Muscle layer of colon (tissue), 2 donors: Measurements from ENCODE around the gene GNAS-AS1.
A peak's percentile ranks its signal among the peaks of the same experiment; 100 is the strongest.

Experiments used
- H3K27ac ChIP-seq: one replicate; pipeline ENCODE4 v1.7.0; 2013; ENCODE audit warnings: low read depth, mild to moderate bottlenecking, low read length, moderate library complexity
- H3K27me3 ChIP-seq, 2 donors: one replicate each; pipeline ENCODE4 v1.7.0; 2013; ENCODE audit warnings: low read length in 2 of 2, mild to moderate bottlenecking in 2 of 2; ENCODE audit not compliant: insufficient read depth in 2 of 2, control insufficient read depth in 1 of 2
- H3K36me3 ChIP-seq: one replicate; pipeline ENCODE4 v1.7.0; 2013; ENCODE audit warnings: mild to moderate bottlenecking, low read length; ENCODE audit not compliant: insufficient read depth
- H3K4me1 ChIP-seq: one replicate; pipeline ENCODE4 v1.7.0; 2013; ENCODE audit warnings: mild to moderate bottlenecking, low read length; ENCODE audit not compliant: insufficient read depth
- H3K4me3 ChIP-seq, 2 donors: one replicate each; pipeline ENCODE4 v1.7.0; 2013; ENCODE audit warnings: low read length in 2 of 2, low read depth in 1 of 2, mild to moderate bottlenecking in 1 of 2, moderate library complexity in 1 of 2
- H3K9ac ChIP-seq: one replicate; pipeline ENCODE4 v1.7.0; 2013; ENCODE audit warnings: low read length
- H3K9me3 ChIP-seq: one replicate; pipeline ENCODE4 v1.7.0; 2013; ENCODE audit warnings: mild to moderate bottlenecking, low read length
- donor health status: abdominal sarcoma.
- donor health status: Adenocarcinoma of cecum.

GNAS-AS1 gene

GRCh38 chr20:58853976-58854637 is 3.4 kb upstream of the GNAS-AS1 start:
- Histone ChIP-seq H3K9me3 (no peaks in the 10 kb centered on the region), H3K36me3 (no peaks in the 10 kb centered on the region), H3K4me3 (no peak overlapping the region), H3K27ac (no peak overlapping the region), H3K4me1 (peaks cover 5% of the 10 kb centered on the region), H3K27me3 (peaks cover 6 to 54% of the 10 kb centered on the region in 2 donors), H3K9ac (no peak overlapping the region)

- Histone ChIP-seq H3K9ac (no peak overlapping the region), H3K9me3 (no peaks in the 10 kb centered on the region), H3K36me3 (no peaks in the 10 kb centered on the region), H3K4me1 (peaks cover 5% of the 10 kb centered on the region), H3K27ac (no peak overlapping the region), H3K27me3 (peaks cover 6 to 54% of the 10 kb centered on the region in 2 donors), H3K4me3 (no peak overlapping the region)
Observed at GRCh38 chr20:58853466-58853865, 2.8 kb upstream of the GNAS-AS1 start.

DNA sequence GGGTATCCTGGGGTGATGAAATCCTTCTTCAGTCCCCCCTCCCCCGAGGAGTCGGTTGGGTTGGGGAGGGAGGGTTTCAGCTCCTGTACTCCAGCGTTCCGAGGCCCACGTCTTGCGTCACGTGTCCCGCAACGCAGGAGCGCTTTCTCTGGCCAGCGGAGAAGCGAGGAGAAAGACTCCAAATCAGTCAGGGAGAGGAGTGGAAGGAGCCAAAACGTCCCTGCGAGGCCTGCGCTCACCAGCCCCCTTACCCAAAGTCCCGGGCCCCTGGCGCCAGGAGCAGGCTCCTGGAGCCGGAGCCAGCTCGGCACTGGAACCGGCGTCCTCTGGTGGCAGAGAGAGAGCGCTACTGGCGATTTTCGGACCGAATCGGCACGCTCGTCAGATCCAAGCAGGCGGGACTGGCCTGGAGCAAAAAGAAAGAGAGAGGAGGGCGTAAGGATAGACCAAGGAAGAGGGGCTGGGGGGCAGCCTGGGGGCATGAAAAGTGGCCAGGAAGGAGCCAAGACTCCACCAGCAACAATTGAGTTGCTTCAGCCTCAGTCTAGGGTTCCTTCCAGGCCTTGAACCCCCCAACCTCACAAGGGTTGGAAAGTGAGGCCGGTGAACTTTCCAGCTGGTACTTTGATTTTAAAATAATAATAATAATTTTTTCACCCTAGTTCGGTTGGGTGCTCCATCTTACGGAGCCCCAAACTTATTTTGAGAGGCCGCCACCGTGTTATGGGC is 2.0 kb upstream of the GNAS-AS1 start, which contains the start of gene GNAS:
Gene GNAS, plus strand, starts transcription at position 174 of the 729 bp plus-strand sequence.
- H3K9ac ChIP-seq = no peak within 1 kb of the TSS

GRCh38 chr20:58851969-58852458 is 1.3 kb upstream of the GNAS-AS1 start:
- no peaks in the 10 kb centered on the region for H3K36me3 ChIP-seq
- H3K4me1 ChIP-seq = peaks cover 5% of the 10 kb centered on the region
- H3K9ac ChIP-seq = no peak overlapping the region

More for the DNA sequence above, 2.0 kb upstream of the GNAS-AS1 start, which contains the start of gene GNAS:
- Histone ChIP-seq H3K9me3 (no peaks in the 10 kb centered on the region), H3K4me3 (peak within 1 kb of the TSS; percentile 39 to 63), H3K27ac (no peak within 1 kb of the TSS), H3K36me3 (no peaks in the 10 kb centered on the region), H3K4me1 (peaks cover 5% of the 10 kb centered on the region), H3K27me3 (peaks cover 6 to 54% of the 10 kb centered on the region in 2 donors)

DNA sequence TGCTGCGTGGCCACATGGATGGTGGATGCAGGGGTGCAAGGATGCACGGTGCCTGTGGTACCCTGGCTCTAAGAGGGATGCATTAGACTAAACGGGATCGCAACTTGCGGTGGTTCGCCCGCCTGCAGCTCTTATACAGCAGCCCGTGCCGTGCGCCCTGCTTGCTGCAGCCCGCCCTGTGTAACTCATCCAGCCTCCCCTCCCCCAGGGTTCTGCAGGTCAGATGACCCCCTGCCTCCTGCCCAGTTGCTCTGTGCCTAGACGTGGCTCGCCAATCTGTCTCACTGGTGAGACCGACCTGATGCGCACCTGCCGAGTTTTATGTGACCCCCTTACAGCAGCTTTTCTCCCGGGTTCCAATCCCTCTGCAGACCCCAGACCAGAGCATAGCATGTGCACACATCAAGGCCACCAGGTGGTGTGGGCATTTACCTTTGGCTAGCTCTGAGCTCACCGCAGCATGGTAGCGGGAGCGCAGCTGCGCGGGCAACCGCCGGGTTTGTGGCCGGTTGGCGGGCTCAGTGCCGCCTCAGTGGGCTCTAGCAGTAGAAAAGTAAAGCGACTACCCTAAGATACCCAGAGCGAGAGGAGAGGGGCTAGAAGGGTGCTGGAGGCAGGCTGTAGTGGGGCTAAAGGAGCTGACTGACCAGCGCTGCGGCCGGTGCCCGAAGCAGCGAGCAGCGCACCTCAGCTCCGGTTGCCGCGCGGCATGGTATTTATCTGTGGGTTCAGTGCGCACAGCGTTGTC is 693 bp upstream of the GNAS-AS1 start:
- Histone ChIP-seq H3K4me1 (peaks cover 5% of the 10 kb centered on the region), H3K36me3 (no peaks in the 10 kb centered on the region), H3K27me3 (peaks cover 6 to 49% of the 10 kb centered on the region in 2 donors), H3K9ac (no peak overlapping the region), H3K27ac (no peak overlapping the region), H3K9me3 (no peaks in the 10 kb centered on the region), H3K4me3 (peak overlapping the region; percentile 29 to 63)

More at GRCh38 chr20:58851969-58852458, 1.3 kb upstream of the GNAS-AS1 start:
- Histone ChIP-seq H3K27me3 (peaks cover 6 to 54% of the 10 kb centered on the region in 2 donors), H3K27ac (no peak overlapping the region), H3K4me3 (peak overlapping the region; percentile 39 to 63), H3K9me3 (no peaks in the 10 kb centered on the region)

- H3K27me3 ChIP-seq = peaks cover 0 to 15% of the 10 kb centered on the region in 2 donors
- H3K4me3 ChIP-seq = no peak overlapping the region
- H3K36me3 ChIP-seq = no peaks in the 10 kb centered on the region
- peaks cover 5% of the 10 kb centered on the region for H3K4me1 ChIP-seq
- no peak overlapping the region for H3K9ac ChIP-seq
- no peaks in the 10 kb centered on the region for H3K9me3 ChIP-seq
- H3K27ac ChIP-seq = no peak overlapping the region
Observed at GRCh38 chr20:58847463-58847862, 3.2 kb downstream of the GNAS-AS1 start.

- no peaks in the 10 kb centered on the region for H3K9me3 ChIP-seq
- peaks cover 0 to 9% of the 10 kb centered on the region in 2 donors for H3K27me3 ChIP-seq
- no peak overlapping the region for H3K4me3 ChIP-seq
- H3K9ac ChIP-seq = no peak overlapping the region
- H3K36me3 ChIP-seq = no peaks in the 10 kb centered on the region
- no peak overlapping the region for H3K27ac ChIP-seq
- H3K4me1 ChIP-seq = peaks cover 5% of the 10 kb centered on the region
Observed at GRCh38 chr20:58845706-58846105, 5.0 kb downstream of the GNAS-AS1 start.

DNA sequence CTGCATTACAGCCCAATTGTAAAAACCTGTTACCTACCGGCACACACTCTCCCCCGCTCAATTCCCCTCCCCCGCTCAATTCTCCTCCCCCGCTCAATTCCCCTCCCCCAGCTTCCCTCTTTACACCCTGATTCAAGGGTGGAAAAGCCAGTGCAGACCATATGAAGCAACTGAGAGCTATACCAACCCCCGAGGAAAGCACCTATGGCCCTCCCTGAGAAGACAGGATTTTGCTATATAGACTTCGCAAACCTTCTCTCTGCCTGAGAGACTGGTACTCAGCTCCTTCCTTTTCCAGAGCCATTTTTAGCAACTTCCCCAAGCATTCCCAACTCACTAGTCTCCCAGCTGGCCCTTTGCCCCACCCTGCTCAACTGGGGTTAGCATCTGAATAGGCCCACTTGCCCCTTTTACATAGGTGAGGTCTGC is 7.6 kb downstream of the GNAS-AS1 start:
- Histone ChIP-seq H3K9me3 (no peaks in the 10 kb centered on the region), H3K9ac (no peak overlapping the region), H3K27me3 (peaks cover 0 to 14% of the 10 kb centered on the region in 2 donors), H3K36me3 (no peaks in the 10 kb centered on the region), H3K4me3 (no peak overlapping the region), H3K4me1 (no peaks in the 10 kb centered on the region), H3K27ac (no peak overlapping the region)

- Histone ChIP-seq H3K27me3 (peaks cover 0 to 14% of the 10 kb centered on the region in 2 donors), H3K27ac (no peak overlapping the region), H3K9me3 (no peaks in the 10 kb centered on the region), H3K36me3 (no peaks in the 10 kb centered on the region), H3K9ac (no peak overlapping the region), H3K4me1 (no peaks in the 10 kb centered on the region), H3K4me3 (no peak overlapping the region)
Observed at GRCh38 chr20:58842276-58842675, 8.4 kb downstream of the GNAS-AS1 start.

GRCh38 chr20:58841539-58842264 is 9.0 kb downstream of the GNAS-AS1 start:
- Histone ChIP-seq H3K27me3 (peaks cover 0 to 14% of the 10 kb centered on the region in 2 donors), H3K9ac (no peak overlapping the region), H3K36me3 (no peaks in the 10 kb centered on the region), H3K27ac (no peak overlapping the region), H3K9me3 (no peaks in the 10 kb centered on the region), H3K4me1 (no peaks in the 10 kb centered on the region), H3K4me3 (no peak overlapping the region)
